Measurements from ENCODE around the gene CSTPP1. TPM values are rescaled to one million over a fixed set of nuclear protein-coding genes. Genes with fewer than 3 reads are reported as not detected.
"Not testable (repeated sequence)": the region's sequence is repeated elsewhere in the genome, so short reads cannot be mapped to it uniquely, and the experiment has no call there.

Gene CSTPP1
- total RNA-seq, 2 donors from 2014 or later: 12.2 to 13.8 TPM

DNA sequence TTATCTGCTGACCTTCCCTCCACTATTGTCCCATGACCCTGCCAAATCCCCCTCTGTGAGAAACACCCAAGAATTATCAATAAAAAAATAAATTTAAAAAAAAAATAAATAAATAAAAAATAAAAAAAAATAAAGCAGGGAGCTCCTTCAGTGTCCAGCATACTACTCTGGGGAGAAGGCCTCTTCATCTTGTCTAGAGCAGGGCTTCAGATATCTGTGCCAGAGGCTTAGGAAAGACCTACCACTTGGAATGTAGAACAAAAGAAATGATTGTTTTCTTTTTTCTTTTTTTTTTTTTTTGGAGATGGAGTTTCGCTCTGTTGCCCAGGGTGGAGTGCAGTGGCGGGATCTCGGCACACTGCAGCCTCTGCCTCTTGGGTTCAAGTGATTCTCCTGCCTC, 161.7 kb downstream of the CSTPP1 start:
- not testable (repeated sequence) for H3K27me3 Mint-ChIP-seq; H3K36me3 Mint-ChIP-seq (ENCODE audit: low read depth); H3K27ac Mint-ChIP-seq; H3K9me3 ChIP-seq (ENCODE audit: control insufficient read depth, low read length, poor library complexity, severe bottlenecking); DNase-seq; H3K4me3 Mint-ChIP-seq; ATAC-seq; H3K4me1 Mint-ChIP-seq

- Mint-ChIP-seq H3K36me3 (ENCODE audit: low read depth) (no peaks in the 10 kb centered on the region), H3K4me3 (no peak overlapping the region), H3K4me1 (no peaks in the 10 kb centered on the region), H3K27ac (no peak overlapping the region), H3K27me3 (no peaks in the 10 kb centered on the region)
- no peaks in the 10 kb centered on the region for H3K9me3 ChIP-seq (ENCODE audit: control insufficient read depth, low read length, poor library complexity, severe bottlenecking)
- no peak for ATAC-seq
- no peak for DNase-seq
Measured at GRCh38 chr11:47099214-47099917, 162.8 kb downstream of the CSTPP1 start.

GRCh38 chr11:47099918-47100315, 163.4 kb downstream of the CSTPP1 start:
- Mint-ChIP-seq H3K4me1 (no peaks in the 10 kb centered on the region), H3K27ac (no peak overlapping the region), H3K4me3 (no peak overlapping the region), H3K27me3 (no peaks in the 10 kb centered on the region), H3K36me3 (ENCODE audit: low read depth) (no peaks in the 10 kb centered on the region)
- H3K9me3 ChIP-seq (ENCODE audit: control insufficient read depth, low read length, poor library complexity, severe bottlenecking): no peaks in the 10 kb centered on the region
- DNase-seq (no peak), ATAC-seq (no peak)

DNA sequence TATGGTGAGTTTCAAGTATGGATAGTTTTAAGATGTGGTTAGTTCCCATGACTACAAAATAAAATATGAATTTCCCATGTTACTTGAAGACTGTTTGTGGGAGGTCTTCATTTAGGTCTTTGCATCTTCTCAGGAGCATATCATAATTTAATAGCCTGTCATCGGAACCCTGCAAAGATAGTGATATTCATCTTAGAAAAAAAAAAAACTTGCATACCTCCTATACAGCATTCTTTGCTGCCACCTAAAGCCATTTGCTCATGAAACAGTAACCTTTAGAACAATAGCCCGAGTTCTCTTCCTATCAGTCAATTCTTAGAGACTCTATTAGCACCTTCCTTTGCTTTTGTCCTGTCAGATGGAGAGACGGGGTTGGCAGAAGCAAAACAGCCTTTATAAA, 164.8 kb downstream of the CSTPP1 start:
- Mint-ChIP-seq H3K36me3 (ENCODE audit: low read depth) (no peaks in the 10 kb centered on the region), H3K27ac (no peak overlapping the region), H3K27me3 (no peaks in the 10 kb centered on the region)

DNA sequence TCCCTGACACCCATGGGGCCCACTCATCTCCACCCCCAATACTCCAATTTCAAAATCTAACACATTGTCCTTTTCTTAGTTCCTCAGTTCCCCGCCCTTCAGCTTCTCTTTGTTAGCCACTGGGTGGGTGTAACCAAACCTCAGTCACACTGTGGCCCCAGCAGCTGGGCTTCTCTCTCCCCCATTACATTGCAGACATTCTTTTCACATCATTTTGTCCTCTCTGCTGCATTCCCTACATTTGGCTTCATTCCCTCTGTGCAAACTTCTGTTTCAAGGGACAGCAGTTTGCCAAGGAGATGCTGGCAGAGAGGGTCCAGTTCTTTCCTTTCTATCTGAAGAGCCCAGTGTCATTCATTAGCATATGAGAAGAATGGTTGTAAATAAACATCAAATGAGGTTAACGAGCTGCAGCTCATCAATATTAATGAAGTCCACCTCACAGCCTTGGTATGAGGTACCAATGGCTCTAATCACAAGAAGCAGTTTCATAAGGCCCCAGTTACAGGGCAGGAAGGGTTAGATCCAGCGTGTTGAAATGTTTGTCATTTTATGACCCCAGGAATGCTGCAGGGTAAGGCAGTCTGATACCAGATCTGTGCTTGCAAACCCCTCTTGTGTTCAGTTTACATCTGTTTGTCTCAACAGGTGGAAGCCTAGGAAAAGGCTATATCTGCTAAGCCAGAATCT, 167.8 kb downstream of the CSTPP1 start:
- no peak overlapping the region for H3K4me3 Mint-ChIP-seq
- ATAC-seq: no peak
- H3K9me3 ChIP-seq (ENCODE audit: control insufficient read depth, low read length, poor library complexity, severe bottlenecking): no peaks in the 10 kb centered on the region
- no peak for DNase-seq
- H3K27ac Mint-ChIP-seq: no peak overlapping the region
- H3K27me3 Mint-ChIP-seq: no peaks in the 10 kb centered on the region
- H3K4me1 Mint-ChIP-seq: no peaks in the 10 kb centered on the region
- no peaks in the 10 kb centered on the region for H3K36me3 Mint-ChIP-seq (ENCODE audit: low read depth)

More for the DNA sequence above, 164.8 kb downstream of the CSTPP1 start:
- Mint-ChIP-seq H3K4me1 (no peaks in the 10 kb centered on the region), H3K4me3 (no peak overlapping the region)
- no peaks in the 10 kb centered on the region for H3K9me3 ChIP-seq (ENCODE audit: control insufficient read depth, low read length, poor library complexity, severe bottlenecking)
- DNase-seq (no peak), ATAC-seq (no peak)

GRCh38 chr11:47105541-47105940, 169.0 kb downstream of the CSTPP1 start:
- H3K9me3 ChIP-seq (ENCODE audit: control insufficient read depth, low read length, poor library complexity, severe bottlenecking): no peaks in the 10 kb centered on the region
- Mint-ChIP-seq H3K36me3 (ENCODE audit: low read depth) (no peaks in the 10 kb centered on the region), H3K27me3 (no peaks in the 10 kb centered on the region), H3K4me1 (no peaks in the 10 kb centered on the region), H3K27ac (no peak overlapping the region), H3K4me3 (no peak overlapping the region)
- no peak for ATAC-seq
- DNase-seq: no peak

GRCh38 chr11:47105974-47106373, 169.4 kb downstream of the CSTPP1 start:
- no peaks in the 10 kb centered on the region for H3K9me3 ChIP-seq (ENCODE audit: control insufficient read depth, low read length, poor library complexity, severe bottlenecking)
- no peak overlapping the region for H3K4me3 Mint-ChIP-seq
- H3K36me3 Mint-ChIP-seq (ENCODE audit: low read depth): no peaks in the 10 kb centered on the region
- DNase-seq (no peak), ATAC-seq (no peak)
- H3K4me1 Mint-ChIP-seq: no peaks in the 10 kb centered on the region
- H3K27me3 Mint-ChIP-seq: no peaks in the 10 kb centered on the region
- peak overlapping the region; percentile 45 for H3K27ac Mint-ChIP-seq

- Mint-ChIP-seq H3K36me3 (ENCODE audit: low read depth) (no peaks in the 10 kb centered on the region), H3K27ac (no peak overlapping the region), H3K4me1 (no peaks in the 10 kb centered on the region), H3K27me3 (no peaks in the 10 kb centered on the region), H3K4me3 (no peak overlapping the region)
- no peak for DNase-seq
- H3K9me3 ChIP-seq (ENCODE audit: control insufficient read depth, low read length, poor library complexity, severe bottlenecking): no peaks in the 10 kb centered on the region
- ATAC-seq: no peak
Measured at GRCh38 chr11:47106798-47107411, 170.3 kb downstream of the CSTPP1 start.

DNA sequence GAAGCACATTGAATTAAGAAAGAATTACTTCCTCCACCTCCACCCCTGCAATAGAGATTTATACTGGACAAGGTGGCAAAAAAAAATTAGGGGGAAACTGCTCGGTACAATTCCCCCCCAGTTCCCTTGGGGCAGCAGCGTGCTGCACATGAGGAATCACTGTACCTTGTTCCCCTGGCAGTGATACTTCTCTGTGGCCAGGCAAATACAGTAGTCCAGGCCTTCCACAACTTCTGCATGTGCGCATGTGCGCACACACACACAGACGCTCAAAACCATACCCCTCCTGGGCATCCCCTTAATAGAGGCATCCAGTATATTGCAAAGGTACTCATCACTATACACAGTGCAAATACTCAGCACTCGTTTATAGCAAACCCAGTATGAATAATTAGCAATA, 171.2 kb downstream of the CSTPP1 start:
- no peaks in the 10 kb centered on the region for H3K27me3 Mint-ChIP-seq
- no peak overlapping the region for H3K27ac Mint-ChIP-seq
- H3K9me3 ChIP-seq (ENCODE audit: control insufficient read depth, low read length, poor library complexity, severe bottlenecking): no peaks in the 10 kb centered on the region
- H3K4me1 Mint-ChIP-seq: no peaks in the 10 kb centered on the region
- H3K4me3 Mint-ChIP-seq: no peak overlapping the region
- ATAC-seq (no peak), DNase-seq (no peak)
- H3K36me3 Mint-ChIP-seq (ENCODE audit: low read depth): no peaks in the 10 kb centered on the region

DNA sequence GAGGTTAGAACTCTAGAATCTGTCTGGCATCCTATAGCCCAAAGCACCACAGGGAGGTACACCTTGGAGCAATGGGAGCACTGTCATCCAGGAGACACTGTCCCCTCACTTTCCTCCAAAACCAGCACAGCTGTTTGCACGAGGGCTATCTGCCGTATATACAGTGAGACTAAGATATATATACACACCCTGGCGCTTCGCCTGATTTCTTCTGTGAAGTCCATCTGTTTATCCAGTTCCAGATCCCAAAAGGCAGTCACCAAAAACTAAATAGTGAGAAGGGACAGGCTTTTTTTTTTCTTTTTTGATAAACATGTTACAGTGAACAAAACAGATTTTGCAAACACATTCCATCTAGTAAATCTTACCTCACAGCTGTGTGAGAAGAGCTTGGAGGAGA, 171.7 kb downstream of the CSTPP1 start:
- DNase-seq (no peak), ATAC-seq (no peak)
- no peaks in the 10 kb centered on the region for H3K9me3 ChIP-seq (ENCODE audit: control insufficient read depth, low read length, poor library complexity, severe bottlenecking)
- Mint-ChIP-seq H3K36me3 (ENCODE audit: low read depth) (no peaks in the 10 kb centered on the region), H3K4me1 (no peaks in the 10 kb centered on the region), H3K4me3 (no peak overlapping the region), H3K27ac (no peak overlapping the region), H3K27me3 (no peaks in the 10 kb centered on the region)

GRCh38 chr11:47109051-47109726, 172.6 kb downstream of the CSTPP1 start:
- ATAC-seq (no peak), DNase-seq (no peak)
- Mint-ChIP-seq H3K27me3 (no peaks in the 10 kb centered on the region), H3K4me3 (no peak overlapping the region), H3K4me1 (no peaks in the 10 kb centered on the region), H3K27ac (no peak overlapping the region), H3K36me3 (ENCODE audit: low read depth) (no peaks in the 10 kb centered on the region)
- no peaks in the 10 kb centered on the region for H3K9me3 ChIP-seq (ENCODE audit: control insufficient read depth, low read length, poor library complexity, severe bottlenecking)

GRCh38 chr11:47109727-47110246, 173.2 kb downstream of the CSTPP1 start:
- no peak for DNase-seq
- H3K27ac Mint-ChIP-seq: no peak overlapping the region
- no peaks in the 10 kb centered on the region for H3K9me3 ChIP-seq (ENCODE audit: control insufficient read depth, low read length, poor library complexity, severe bottlenecking)
- ATAC-seq: no peak
- no peak overlapping the region for H3K4me3 Mint-ChIP-seq
- no peaks in the 10 kb centered on the region for H3K4me1 Mint-ChIP-seq
- H3K27me3 Mint-ChIP-seq: no peaks in the 10 kb centered on the region
- no peaks in the 10 kb centered on the region for H3K36me3 Mint-ChIP-seq (ENCODE audit: low read depth)

GRCh38 chr11:47111318-47111804, 174.8 kb downstream of the CSTPP1 start:
- no peaks in the 10 kb centered on the region for H3K27me3 Mint-ChIP-seq
- no peaks in the 10 kb centered on the region for H3K9me3 ChIP-seq (ENCODE audit: control insufficient read depth, low read length, poor library complexity, severe bottlenecking)
- DNase-seq: no peak
- H3K4me3 Mint-ChIP-seq: no peak overlapping the region
- H3K27ac Mint-ChIP-seq: no peak overlapping the region
- no peak for ATAC-seq
- H3K4me1 Mint-ChIP-seq: peaks cover 5% of the 10 kb centered on the region
- no peaks in the 10 kb centered on the region for H3K36me3 Mint-ChIP-seq (ENCODE audit: low read depth)
